ENCODE measurements around the gene FIBP.

DNA sequence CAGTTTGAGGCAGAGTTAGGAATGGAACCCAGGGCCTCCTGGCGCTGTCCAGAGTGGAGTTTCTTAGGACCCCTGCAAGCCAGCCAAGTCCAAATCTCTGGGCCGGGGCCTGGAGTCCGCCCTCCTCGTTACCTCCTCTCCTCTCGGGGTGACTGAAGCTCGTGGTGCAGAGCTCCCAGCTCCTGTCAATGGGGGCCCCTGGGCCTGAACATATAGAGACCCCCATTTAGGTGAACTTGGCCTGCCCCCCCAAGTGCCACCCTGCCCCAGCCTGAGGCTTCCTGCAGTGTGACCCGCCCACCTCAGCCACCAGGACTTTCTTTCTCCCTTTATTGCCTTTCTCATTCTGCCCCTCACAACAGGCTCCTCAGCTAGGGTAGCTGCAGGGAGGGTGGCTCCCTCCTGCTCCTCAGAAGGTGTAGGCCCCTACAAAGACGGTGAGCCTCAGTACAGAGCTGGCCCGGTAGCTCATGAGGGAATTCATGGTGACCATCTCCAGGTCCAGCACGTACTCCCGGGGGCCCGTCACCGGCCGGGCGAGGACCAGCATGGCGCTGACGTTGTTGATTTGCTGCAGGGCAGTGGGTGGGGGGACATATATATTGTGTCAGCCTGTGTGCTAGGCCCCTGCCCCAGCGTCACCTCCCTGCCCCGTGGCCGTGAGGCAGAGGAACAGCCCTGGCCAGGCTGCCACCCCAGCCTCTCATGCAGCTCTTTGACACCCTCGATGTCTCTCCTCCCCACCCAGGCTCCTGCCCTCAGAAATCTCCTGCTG, 21.6 kb downstream of the FIBP start:
- no peak for TF ChIP-seq EP300 (IDR thresholded peaks at IDR 0.05)
- no peak for TF ChIP-seq POLR2AphosphoS5 (IDR thresholded peaks at IDR 0.05)
